Mammary microvascular endothelial cell (primary cell): ENCODE data around the gene INA. TPM values are rescaled to one million over a fixed set of nuclear protein-coding genes. Genes with fewer than 3 reads are reported as not detected.

Experiments used
- total RNA-seq: library from RNA; depleted of rRNA; stranded (reverse); fragments of >200 nt; gene quantifications from 2 replicates; pipeline ENCODE4 v1.2.3, GENCODE V29; 2015

Gene INA
- 1.1 and 1.6 TPM in 2 replicates for total RNA-seq

DNA sequence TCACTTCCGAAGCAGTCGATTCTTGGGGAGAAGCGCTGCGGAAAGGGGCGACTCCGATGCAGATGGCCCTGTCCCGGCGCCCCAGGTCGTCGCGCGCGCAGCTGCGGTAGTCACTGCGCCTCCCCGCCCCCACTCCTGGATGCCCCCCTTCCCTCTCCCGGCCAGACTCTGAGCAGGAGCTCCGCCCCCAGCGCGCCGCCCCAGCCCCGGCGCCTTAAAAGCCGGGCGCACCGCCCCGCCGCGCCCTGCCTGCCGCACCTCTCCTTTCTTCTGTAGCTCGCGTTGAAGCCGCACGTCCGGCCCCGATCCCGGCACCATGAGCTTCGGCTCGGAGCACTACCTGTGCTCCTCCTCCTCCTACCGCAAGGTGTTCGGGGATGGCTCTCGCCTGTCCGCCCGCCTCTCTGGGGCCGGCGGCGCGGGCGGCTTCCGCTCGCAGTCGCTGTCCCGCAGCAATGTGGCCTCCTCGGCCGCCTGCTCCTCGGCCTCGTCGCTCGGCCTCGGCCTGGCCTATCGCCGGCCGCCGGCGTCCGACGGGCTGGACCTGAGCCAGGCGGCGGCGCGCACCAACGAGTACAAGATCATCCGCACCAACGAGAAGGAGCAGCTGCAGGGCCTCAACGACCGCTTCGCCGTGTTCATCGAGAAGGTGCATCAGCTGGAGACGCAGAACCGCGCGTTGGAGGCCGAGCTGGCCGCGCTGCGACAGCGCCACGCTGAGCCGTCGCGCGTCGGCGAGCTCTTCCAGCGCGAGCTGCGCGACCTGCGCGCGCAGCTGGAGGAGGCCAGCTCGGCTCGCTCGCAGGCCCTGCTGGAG lies at the start of gene INA:
TSS of gene INA (plus strand) at position 243 of the 817 bp plus-strand sequence. CDS start at position 317, 74 bp downstream.

DNA sequence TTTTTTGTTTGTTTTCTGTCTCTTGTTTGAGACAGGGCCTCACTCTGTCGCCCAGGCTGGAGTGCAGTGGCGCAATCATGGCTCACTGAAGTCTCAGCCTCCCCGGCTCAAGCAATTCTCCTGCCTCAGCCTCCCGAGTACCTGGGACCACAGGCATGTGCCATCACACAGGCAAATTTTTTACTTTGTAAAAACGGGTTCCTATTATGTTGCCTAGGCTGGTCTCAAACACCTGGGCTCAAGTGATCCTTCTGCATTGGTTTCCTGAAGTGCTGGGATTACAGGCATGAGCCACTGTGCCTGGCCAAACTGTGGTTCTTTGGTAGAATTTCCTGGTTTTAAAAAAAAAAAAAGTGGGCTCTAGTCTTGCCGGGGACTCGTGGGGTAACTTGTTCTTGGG lies 31.4 kb upstream of the INA start, which contains the start of gene RPEL1:
TSS of gene RPEL1 (plus strand) at position 301 of the 400 bp plus-strand sequence. CDS start 110 bp downstream, outside the sequence.

Other genes with a start within 250 kb of the INA start
- 41.6 and 45.6 TPM in 2 replicates for gene NT5C2, start 83.9 kb upstream of the INA start, total RNA-seq
- gene RPEL1, start 31.3 kb upstream of the INA start, total RNA-seq = not detected in 2 replicates
- 11.3 and 13.8 TPM in 2 replicates for gene PCGF6, start 74.0 kb downstream of the INA start, total RNA-seq
- gene TAF5, start 90.8 kb downstream of the INA start, total RNA-seq = 7.4 and 7.8 TPM in 2 replicates
- gene ATP5MK, start 119.3 kb downstream of the INA start, total RNA-seq = 529 and 626 TPM in 2 replicates
- gene PDCD11, start 119.5 kb downstream of the INA start, total RNA-seq = 33.1 and 34.8 TPM in 2 replicates
- gene CALHM2, start 175.2 kb downstream of the INA start, total RNA-seq = 25.2 and 33.1 TPM in 2 replicates
- not detected in 2 replicates for gene CALHM1, start 181.8 kb downstream of the INA start, total RNA-seq
- not detected in 2 replicates for gene CALHM3, start 202.1 kb downstream of the INA start, total RNA-seq
- gene NEURL1, start 216.6 kb downstream of the INA start, total RNA-seq = 0.10 and 0.87 TPM in 2 replicates